Activated T-helper 1 cell treated with anti-CD3 and anti-CD28 coated beads, Interleukin-12 subunit alpha, Interleukin-12 subunit beta, Interleukin-2, Interleukin-4 antibody, amounts not matched to agents 30 ng/mL and 10 ng/mL and 1 ng/mL, durations not matched to agents 14 hours and 24 hours and 36 hours (primary cell): ENCODE data around the gene TMEM43. TPM values are rescaled to one million over a fixed set of nuclear protein-coding genes. Genes with fewer than 3 reads are reported as not detected.

ENCODE experiments used
- DNase-seq: peaks from one replicate; pipeline ENCODE4 v3.0.0; 2021; ENCODE audit warnings: low spot score
- H3K27ac Mint-ChIP-seq: one replicate; pipeline ENCODE4 v1.8.0; 2021; ENCODE audit warnings: mild to moderate bottlenecking, mixed read lengths
- H3K27me3 Mint-ChIP-seq: one replicate; pipeline ENCODE4 v1.8.0; 2022; ENCODE audit warnings: mild to moderate bottlenecking, moderate library complexity, mixed read lengths; ENCODE audit not compliant: insufficient read depth
- H3K36me3 Mint-ChIP-seq: one replicate; pipeline ENCODE4 v1.8.0; 2021; ENCODE audit warnings: low read depth, mixed read lengths
- H3K4me1 Mint-ChIP-seq: one replicate; pipeline ENCODE4 v1.8.0; 2021; ENCODE audit warnings: low read depth, mixed read lengths
- H3K4me3 Mint-ChIP-seq: one replicate; pipeline ENCODE4 v1.8.0; 2021; ENCODE audit warnings: mild to moderate bottlenecking, moderate library complexity, mixed read lengths
- H3K9me3 Mint-ChIP-seq: one replicate; pipeline ENCODE4 v1.8.0; 2021; ENCODE audit warnings: mixed read lengths
- intact Hi-C: fragments of 100-400 bp; cut with micrococcal nuclease; formaldehyde crosslinking; loops from one replicate; pipeline ENCODE4 v1.15.1; 2024
- total RNA-seq: library from RNA; stranded (reverse); gene quantifications from 2 replicates; pipeline ENCODE4 v1.2.3, GENCODE V29; 2022

TMEM43 gene
- total RNA-seq, 1 donor from 2014 or later, result 40.4 TPM

DNA sequence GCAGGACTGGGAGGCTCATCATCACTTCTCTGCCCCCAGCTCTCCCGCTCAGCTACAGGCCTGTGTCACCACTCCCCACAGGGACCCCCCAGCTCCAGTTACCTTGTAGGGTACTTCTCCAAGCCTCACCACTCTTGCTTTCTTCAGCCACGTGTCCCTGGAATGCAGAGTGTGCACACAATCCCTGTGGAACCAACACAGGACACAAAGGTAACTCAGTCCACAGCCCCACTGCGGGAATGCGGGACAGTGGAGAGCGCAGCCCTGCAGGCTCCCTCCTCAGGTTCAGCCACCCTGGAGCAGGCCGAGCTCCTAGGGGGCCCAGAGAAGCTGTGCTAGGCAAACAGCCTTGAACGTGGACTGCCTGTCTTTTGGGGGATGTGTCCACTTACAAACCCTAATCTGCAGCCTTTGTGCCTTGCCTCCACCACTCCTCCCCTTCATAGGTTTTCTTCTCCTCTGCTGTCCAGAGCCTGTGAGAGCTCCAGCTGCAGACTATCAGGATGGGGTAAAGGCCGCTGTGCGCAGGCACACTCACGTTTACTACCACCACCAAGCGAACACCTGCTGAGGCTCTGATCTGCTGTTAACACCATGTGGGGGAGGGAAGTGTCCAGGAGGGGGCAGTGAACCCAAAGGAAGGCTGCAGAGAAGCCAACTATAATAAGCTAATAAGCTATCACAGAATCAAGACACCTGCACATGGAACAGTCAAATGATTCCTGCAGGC is 27.5 kb downstream of the TMEM43 start:
- Mint-ChIP-seq H3K4me1 (no peaks in the 10 kb centered on the region), H3K27me3 (no peaks in the 10 kb centered on the region), H3K4me3 (no peak overlapping the region), H3K27ac (no peak overlapping the region), H3K36me3 (peaks cover 33% of the 10 kb centered on the region), H3K9me3 (no peaks in the 10 kb centered on the region)
- intact Hi-C loops, result no loop called here
- DNase-seq, result no peak

DNA sequence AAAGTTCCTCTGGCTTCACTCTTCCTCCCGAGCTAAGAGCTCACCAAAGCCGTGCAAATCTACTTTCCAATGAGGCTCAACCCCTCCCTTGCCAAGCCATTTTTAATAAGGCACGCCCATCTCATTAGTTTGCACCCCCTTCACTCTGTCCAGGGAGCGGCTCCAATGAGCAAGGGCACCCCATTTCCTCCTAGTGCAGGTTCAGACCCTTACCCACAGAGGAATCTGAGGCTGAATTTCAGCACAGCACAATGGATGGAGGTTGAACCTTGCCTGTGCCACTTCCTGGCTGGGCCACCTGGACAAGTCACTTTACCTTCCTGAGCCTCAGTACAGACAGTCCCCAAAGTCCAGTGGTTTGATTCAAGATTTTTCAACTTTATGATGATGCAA is 28.1 kb downstream of the TMEM43 start:
- H3K27ac Mint-ChIP-seq, result no peak overlapping the region
- H3K27me3 Mint-ChIP-seq, result no peaks in the 10 kb centered on the region
- intact Hi-C loops, result no loop called here
- no peak overlapping the region for H3K4me3 Mint-ChIP-seq
- DNase-seq, result no peak
- no peaks in the 10 kb centered on the region for H3K9me3 Mint-ChIP-seq
- no peaks in the 10 kb centered on the region for H3K4me1 Mint-ChIP-seq
- H3K36me3 Mint-ChIP-seq, result peaks cover 33% of the 10 kb centered on the region

- intact Hi-C loops, result no loop called here
- Mint-ChIP-seq H3K9me3 (no peaks in the 10 kb centered on the region), H3K36me3 (peaks cover 38% of the 10 kb centered on the region), H3K27me3 (no peaks in the 10 kb centered on the region), H3K4me1 (no peaks in the 10 kb centered on the region), H3K4me3 (no peak overlapping the region), H3K27ac (no peak overlapping the region)
- no peak for DNase-seq
Observed at GRCh38 chr3:14153663-14154062, 28.8 kb downstream of the TMEM43 start.

DNA sequence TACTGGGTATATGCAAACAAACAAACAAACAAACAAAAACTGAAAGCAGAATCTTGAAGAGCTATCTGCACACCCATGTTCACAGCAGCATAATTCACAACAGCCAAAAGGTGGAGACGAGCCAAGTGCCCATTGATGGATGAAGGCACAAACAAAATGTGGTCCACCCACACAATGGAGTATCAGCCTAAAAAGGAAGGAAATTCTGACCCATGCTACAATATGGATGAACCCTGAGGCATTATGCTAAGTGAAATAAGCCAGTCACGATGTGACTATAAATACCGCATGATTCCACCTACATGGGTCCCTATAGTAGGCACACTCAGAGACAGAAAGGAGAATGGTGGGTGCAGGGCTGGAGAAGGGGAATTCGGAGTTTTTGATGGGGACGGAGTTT is 29.4 kb downstream of the TMEM43 start:
- no peaks in the 10 kb centered on the region for H3K27me3 Mint-ChIP-seq
- no peak overlapping the region for H3K27ac Mint-ChIP-seq
- no peak overlapping the region for H3K4me3 Mint-ChIP-seq
- intact Hi-C loops, result no loop called here
- no peaks in the 10 kb centered on the region for H3K9me3 Mint-ChIP-seq
- H3K4me1 Mint-ChIP-seq, result no peaks in the 10 kb centered on the region
- no peak for DNase-seq
- H3K36me3 Mint-ChIP-seq, result peaks cover 44% of the 10 kb centered on the region

- peaks cover 47% of the 10 kb centered on the region for H3K36me3 Mint-ChIP-seq
- no peak for DNase-seq
- no peaks in the 10 kb centered on the region for H3K4me1 Mint-ChIP-seq
- no peaks in the 10 kb centered on the region for H3K27me3 Mint-ChIP-seq
- H3K4me3 Mint-ChIP-seq, result no peak overlapping the region
- no peak overlapping the region for H3K27ac Mint-ChIP-seq
- no peaks in the 10 kb centered on the region for H3K9me3 Mint-ChIP-seq
- intact Hi-C loops, result no loop called here
Observed at GRCh38 chr3:14154895-14155440, 30.1 kb downstream of the TMEM43 start.

DNA sequence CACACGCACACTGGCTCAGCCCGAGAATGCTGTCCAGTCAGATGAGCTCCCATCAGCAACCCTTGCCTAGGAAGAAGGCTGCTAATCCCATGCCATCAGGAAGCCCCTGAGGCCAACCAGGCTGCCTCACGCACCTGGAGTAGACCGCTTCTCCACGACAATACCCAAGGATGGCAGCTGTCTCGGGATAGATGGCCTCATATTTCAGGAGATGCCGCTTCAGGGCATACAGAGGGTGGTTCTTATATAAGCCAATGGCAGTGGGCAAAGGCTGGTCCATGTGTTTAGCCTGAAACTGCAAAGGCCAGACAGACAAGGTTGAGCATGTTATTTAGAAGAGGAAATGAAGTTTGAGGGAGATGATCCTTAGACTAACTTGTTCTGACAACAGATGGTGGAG is 31.3 kb downstream of the TMEM43 start:
- intact Hi-C loops, result no loop called here
- no peak overlapping the region for H3K27ac Mint-ChIP-seq
- H3K4me3 Mint-ChIP-seq, result no peak overlapping the region
- no peak for DNase-seq
- peaks cover 5% of the 10 kb centered on the region for H3K9me3 Mint-ChIP-seq
- H3K4me1 Mint-ChIP-seq, result no peaks in the 10 kb centered on the region
- no peaks in the 10 kb centered on the region for H3K27me3 Mint-ChIP-seq
- peaks cover 56% of the 10 kb centered on the region for H3K36me3 Mint-ChIP-seq

- peaks cover 12% of the 10 kb centered on the region for H3K9me3 Mint-ChIP-seq
- H3K27ac Mint-ChIP-seq, result no peak overlapping the region
- no peaks in the 10 kb centered on the region for H3K4me1 Mint-ChIP-seq
- intact Hi-C loops, result no loop called here
- DNase-seq, result no peak
- H3K27me3 Mint-ChIP-seq, result no peaks in the 10 kb centered on the region
- H3K4me3 Mint-ChIP-seq, result no peak overlapping the region
- peaks cover 64% of the 10 kb centered on the region for H3K36me3 Mint-ChIP-seq
Observed at GRCh38 chr3:14156843-14157561, 32.1 kb downstream of the TMEM43 start.

- intact Hi-C loops, result no loop called here
- no peak overlapping the region for H3K4me3 Mint-ChIP-seq
- peaks cover 70% of the 10 kb centered on the region for H3K36me3 Mint-ChIP-seq
- no peaks in the 10 kb centered on the region for H3K4me1 Mint-ChIP-seq
- H3K27me3 Mint-ChIP-seq, result no peaks in the 10 kb centered on the region
- H3K9me3 Mint-ChIP-seq, result peaks cover 19% of the 10 kb centered on the region
- no peak overlapping the region for H3K27ac Mint-ChIP-seq
- no peak for DNase-seq
Observed at GRCh38 chr3:14157951-14158350, 33.1 kb downstream of the TMEM43 start.

- no peak for DNase-seq
- Mint-ChIP-seq H3K4me1 (no peaks in the 10 kb centered on the region), H3K36me3 (peaks cover 71% of the 10 kb centered on the region), H3K27me3 (no peaks in the 10 kb centered on the region), H3K27ac (no peak overlapping the region), H3K4me3 (no peak overlapping the region), H3K9me3 (peaks cover 22% of the 10 kb centered on the region)
- intact Hi-C loops, result no loop called here
Observed at GRCh38 chr3:14158370-14158769, 33.5 kb downstream of the TMEM43 start.

GRCh38 chr3:14159426-14159825 is 34.6 kb downstream of the TMEM43 start:
- Mint-ChIP-seq H3K4me1 (no peaks in the 10 kb centered on the region), H3K27me3 (no peaks in the 10 kb centered on the region), H3K4me3 (no peak overlapping the region), H3K36me3 (peaks cover 71% of the 10 kb centered on the region), H3K27ac (no peak overlapping the region), H3K9me3 (peaks cover 25% of the 10 kb centered on the region)
- intact Hi-C loops, result no loop called here
- no peak for DNase-seq

DNA sequence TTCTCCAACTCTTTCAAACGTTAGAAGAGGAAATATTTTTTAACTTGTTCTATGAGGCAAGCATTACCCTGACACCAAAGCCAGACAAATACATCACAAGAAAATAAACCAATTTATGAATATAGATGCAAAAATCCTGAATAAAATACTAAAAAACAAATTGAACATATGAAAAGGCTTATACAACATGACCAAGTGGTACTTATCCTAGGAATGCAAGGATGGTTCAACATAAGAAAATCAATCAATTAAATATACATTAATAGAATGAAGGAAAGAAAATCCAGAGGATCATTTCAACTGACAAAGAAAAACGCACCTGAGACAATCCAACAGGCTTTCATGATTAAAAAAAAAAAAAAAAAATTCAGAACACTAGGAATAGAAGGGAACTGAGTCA is 36.4 kb downstream of the TMEM43 start:
- DNase-seq, result no peak
- H3K4me3 Mint-ChIP-seq, result no peak overlapping the region
- intact Hi-C loops, result no loop called here
- no peaks in the 10 kb centered on the region for H3K4me1 Mint-ChIP-seq
- H3K27ac Mint-ChIP-seq, result no peak overlapping the region
- H3K36me3 Mint-ChIP-seq, result peaks cover 73% of the 10 kb centered on the region
- no peaks in the 10 kb centered on the region for H3K27me3 Mint-ChIP-seq
- H3K9me3 Mint-ChIP-seq, result peaks cover 25% of the 10 kb centered on the region

- Mint-ChIP-seq H3K27ac (no peak overlapping the region), H3K4me1 (no peaks in the 10 kb centered on the region), H3K4me3 (no peak overlapping the region), H3K9me3 (peaks cover 25% of the 10 kb centered on the region), H3K27me3 (no peaks in the 10 kb centered on the region), H3K36me3 (peaks cover 80% of the 10 kb centered on the region)
- no peak for DNase-seq
- intact Hi-C loops, result no loop called here
Observed at GRCh38 chr3:14162178-14162577, 37.3 kb downstream of the TMEM43 start.

GRCh38 chr3:14166877-14167603 is 42.2 kb downstream of the TMEM43 start:
- intact Hi-C loops, result no loop called here
- H3K9me3 Mint-ChIP-seq, result peaks cover 13% of the 10 kb centered on the region

More at GRCh38 chr3:14166877-14167603, 42.2 kb downstream of the TMEM43 start:
- DNase-seq, result no peak
- Mint-ChIP-seq H3K36me3 (peaks cover 81% of the 10 kb centered on the region), H3K4me3 (no peak overlapping the region), H3K27me3 (no peaks in the 10 kb centered on the region), H3K27ac (no peak overlapping the region), H3K4me1 (peaks cover 15% of the 10 kb centered on the region)
